ENCODE measurements around the gene SCAF11. TPM values are rescaled to one million over a fixed set of nuclear protein-coding genes. Genes with fewer than 3 reads are reported as not detected.
"Not testable (repeated sequence)": the region's sequence is repeated elsewhere in the genome, so short reads cannot be mapped to it uniquely, and the experiment has no call there.

Gene SCAF11, protein sequence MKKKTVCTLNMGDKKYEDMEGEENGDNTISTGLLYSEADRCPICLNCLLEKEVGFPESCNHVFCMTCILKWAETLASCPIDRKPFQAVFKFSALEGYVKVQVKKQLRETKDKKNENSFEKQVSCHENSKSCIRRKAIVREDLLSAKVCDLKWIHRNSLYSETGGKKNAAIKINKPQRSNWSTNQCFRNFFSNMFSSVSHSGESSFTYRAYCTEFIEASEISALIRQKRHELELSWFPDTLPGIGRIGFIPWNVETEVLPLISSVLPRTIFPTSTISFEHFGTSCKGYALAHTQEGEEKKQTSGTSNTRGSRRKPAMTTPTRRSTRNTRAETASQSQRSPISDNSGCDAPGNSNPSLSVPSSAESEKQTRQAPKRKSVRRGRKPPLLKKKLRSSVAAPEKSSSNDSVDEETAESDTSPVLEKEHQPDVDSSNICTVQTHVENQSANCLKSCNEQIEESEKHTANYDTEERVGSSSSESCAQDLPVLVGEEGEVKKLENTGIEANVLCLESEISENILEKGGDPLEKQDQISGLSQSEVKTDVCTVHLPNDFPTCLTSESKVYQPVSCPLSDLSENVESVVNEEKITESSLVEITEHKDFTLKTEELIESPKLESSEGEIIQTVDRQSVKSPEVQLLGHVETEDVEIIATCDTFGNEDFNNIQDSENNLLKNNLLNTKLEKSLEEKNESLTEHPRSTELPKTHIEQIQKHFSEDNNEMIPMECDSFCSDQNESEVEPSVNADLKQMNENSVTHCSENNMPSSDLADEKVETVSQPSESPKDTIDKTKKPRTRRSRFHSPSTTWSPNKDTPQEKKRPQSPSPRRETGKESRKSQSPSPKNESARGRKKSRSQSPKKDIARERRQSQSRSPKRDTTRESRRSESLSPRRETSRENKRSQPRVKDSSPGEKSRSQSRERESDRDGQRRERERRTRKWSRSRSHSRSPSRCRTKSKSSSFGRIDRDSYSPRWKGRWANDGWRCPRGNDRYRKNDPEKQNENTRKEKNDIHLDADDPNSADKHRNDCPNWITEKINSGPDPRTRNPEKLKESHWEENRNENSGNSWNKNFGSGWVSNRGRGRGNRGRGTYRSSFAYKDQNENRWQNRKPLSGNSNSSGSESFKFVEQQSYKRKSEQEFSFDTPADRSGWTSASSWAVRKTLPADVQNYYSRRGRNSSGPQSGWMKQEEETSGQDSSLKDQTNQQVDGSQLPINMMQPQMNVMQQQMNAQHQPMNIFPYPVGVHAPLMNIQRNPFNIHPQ (N-terminal part only)
- 100 to 1,000 TPM; 107 to 114 TPM for total RNA-seq

GRCh38 chr12:45990468-45991283, at the start of gene SCAF11:
TSS of gene SCAF11 (minus strand) at chr12:45990574. CDS start at chr12:45964167, 26,407 bp downstream.
- ChIA-PET CTCF (interaction anchor here (0.7 to 2.0 kb wide), 5 partner anchors 12 to 279 kb away, joined by 3 to 7 read pairs (median 4); partner anchors contain the start of gene SLC38A1), POLR2A (interaction anchor here (0.6 to 1.7 kb wide), 12 partner anchors 62 to 805 kb away, joined by 3 to 15 read pairs (median 4); partner anchors contain the start of gene SLC38A1)

DNA sequence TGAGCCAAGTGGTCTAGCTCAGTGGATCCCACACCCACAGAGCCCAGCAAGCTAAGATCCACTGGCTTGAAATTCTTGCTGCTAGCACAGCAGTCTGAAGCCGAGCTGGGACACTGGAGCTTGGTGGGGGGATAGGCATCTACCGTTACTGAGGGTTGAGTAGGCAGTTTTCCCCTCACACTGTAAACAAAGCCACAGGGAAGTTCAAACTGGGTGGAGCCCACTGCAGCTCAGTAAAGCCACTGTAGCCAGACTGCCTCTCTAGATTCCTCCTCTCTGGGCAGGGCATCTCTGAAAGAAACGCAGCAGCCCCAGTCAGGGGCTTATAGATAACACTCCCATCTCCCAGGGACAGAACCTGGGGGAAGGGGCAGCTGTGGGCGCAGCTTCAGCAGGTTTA, 46.7 kb upstream of the SCAF11 start:
- CTCF ChIA-PET = not testable (repeated sequence)

GRCh38 chr12:46027172-46027571, 36.8 kb upstream of the SCAF11 start:
- POLR2A ChIA-PET = no interaction called here
- CTCF ChIA-PET = no interaction called here

More for the DNA sequence above, 46.7 kb upstream of the SCAF11 start:
- POLR2A ChIA-PET = not testable (repeated sequence)

- ChIA-PET CTCF (no interaction called here), POLR2A (no interaction called here)
These were observed 33.7 kb upstream of the SCAF11 start for GRCh38 chr12:46024099-46024498.

- CTCF ChIA-PET = no interaction called here
- POLR2A ChIA-PET = no interaction called here
These were observed 30.4 kb upstream of the SCAF11 start for GRCh38 chr12:46020768-46021167.

DNA sequence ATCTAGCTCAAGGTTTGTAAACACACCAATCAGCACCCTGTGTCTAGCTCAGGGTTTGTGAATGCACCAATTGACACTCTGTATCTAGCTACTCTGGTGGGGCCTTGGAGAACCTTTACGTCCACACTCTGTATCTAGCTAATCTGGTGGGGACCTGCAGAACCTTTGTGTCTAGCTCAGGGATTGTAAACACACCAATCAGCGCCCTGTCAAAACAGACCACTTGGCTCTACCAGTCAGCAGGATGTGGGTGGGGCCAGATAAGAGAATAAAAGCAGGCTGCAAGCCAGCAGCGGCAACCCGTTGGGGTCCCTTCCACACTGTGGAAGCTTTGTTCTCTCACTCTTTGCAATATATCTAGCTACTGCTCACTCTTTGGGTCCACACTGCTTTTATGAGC, 28.3 kb upstream of the SCAF11 start:
- POLR2A ChIA-PET, CTCF ChIA-PET: not testable (repeated sequence)

DNA sequence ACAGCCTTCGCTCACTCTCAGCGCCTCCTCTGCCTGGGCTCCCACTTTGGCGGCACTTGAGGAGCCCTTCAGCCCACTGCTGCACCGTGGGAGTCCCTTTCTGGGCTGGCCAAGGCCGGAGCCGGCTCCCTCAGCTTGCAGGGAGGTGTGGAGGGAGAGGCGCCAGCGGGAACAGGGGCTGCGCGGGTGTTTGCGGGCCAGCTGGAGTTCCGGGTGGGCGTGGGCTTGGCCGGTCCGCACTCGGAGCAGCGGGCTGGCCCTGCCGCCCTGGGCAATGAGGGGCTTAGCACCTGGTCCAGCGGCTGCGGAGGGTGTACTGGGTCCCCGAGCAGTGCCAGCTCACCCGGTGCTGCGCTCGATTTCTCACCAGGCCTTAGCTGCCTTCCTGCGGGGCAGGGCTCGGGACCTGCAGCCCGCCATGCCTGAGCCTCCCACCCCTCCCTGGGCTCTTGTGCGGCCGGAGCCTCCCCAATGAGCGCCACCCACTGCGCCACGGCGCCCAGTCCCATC, 27.5 kb upstream of the SCAF11 start:
- CTCF ChIA-PET = interaction anchor here (0.6 kb wide), 1 partner anchor 8 kb away, joined by 4 read pairs; no protein-coding TSS in a partner anchor
- POLR2A ChIA-PET = not testable (repeated sequence)

- CTCF ChIA-PET = interaction anchor here (1.7 kb wide), 1 partner anchor 14 kb away, joined by 7 read pairs; no protein-coding TSS in a partner anchor
- POLR2A ChIA-PET = no interaction called here
These were observed 15.4 kb upstream of the SCAF11 start for GRCh38 chr12:46005823-46006222.

GRCh38 chr12:46005151-46005797, 14.9 kb upstream of the SCAF11 start:
- POLR2A ChIA-PET = no interaction called here
- CTCF ChIA-PET = interaction anchor here (1.7 kb wide), 1 partner anchor 14 kb away, joined by 7 read pairs; no protein-coding TSS in a partner anchor

DNA sequence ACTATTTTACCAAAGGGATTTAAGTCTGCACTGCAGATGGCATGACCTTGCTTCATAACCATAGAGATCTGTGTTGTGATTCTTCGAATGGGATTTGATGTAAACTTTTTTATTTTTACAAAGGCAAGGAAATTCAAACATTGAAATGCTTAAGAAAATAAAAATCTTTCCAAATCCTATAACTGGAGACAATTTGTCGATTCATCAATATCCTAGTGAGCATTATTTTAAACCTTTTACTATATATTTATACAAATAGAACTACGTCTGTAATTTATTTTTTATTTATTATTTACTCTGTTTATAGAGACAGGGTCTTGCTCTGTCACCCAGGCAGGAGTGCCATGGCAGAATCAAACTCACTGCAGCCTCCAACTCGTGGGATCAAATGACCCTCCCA, 14.3 kb upstream of the SCAF11 start:
- ChIA-PET POLR2A (no interaction called here), CTCF (no interaction called here)

DNA sequence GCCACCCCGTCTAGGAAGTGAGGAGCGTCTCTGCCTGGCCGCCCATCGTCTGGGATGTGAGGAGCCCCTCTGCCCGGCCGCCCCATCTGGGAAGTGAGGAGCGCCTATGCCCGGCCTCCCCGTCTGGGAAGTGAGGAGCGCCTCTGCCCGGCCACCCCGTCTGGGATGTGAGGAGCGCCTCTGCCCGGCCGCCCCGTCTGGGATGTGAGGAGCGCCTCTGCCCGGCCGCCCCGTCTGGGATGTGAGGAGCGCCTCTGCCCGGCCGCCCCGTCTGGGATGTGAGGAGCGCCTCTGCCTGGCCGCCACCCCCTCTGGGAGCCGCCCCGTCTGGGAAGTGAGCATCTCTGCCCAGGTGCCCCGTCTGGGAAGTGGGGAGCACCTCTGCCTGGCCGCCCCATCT, 9.7 kb upstream of the SCAF11 start:
- POLR2A ChIA-PET, CTCF ChIA-PET: not testable (repeated sequence)

DNA sequence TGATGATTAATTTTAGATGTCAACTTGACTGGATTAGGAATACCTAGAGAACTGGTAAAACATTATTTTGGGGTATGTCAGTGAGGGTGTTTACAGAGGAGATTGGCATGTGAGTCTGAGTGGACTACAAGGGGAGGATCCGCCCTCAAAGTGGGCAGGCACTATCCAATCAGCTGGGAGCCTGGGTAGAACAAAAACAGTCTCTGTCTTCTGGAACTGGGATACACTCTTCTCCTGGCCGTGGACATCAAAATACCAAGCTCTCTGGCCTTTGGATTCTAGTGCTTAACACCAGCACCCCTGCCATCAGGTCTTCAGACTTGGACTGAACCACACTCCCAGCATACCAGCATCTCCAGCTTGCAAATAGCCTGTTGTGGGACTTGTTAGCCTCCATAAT, 4.4 kb upstream of the SCAF11 start:
- POLR2A ChIA-PET = no interaction called here
- CTCF ChIA-PET = no interaction called here

DNA sequence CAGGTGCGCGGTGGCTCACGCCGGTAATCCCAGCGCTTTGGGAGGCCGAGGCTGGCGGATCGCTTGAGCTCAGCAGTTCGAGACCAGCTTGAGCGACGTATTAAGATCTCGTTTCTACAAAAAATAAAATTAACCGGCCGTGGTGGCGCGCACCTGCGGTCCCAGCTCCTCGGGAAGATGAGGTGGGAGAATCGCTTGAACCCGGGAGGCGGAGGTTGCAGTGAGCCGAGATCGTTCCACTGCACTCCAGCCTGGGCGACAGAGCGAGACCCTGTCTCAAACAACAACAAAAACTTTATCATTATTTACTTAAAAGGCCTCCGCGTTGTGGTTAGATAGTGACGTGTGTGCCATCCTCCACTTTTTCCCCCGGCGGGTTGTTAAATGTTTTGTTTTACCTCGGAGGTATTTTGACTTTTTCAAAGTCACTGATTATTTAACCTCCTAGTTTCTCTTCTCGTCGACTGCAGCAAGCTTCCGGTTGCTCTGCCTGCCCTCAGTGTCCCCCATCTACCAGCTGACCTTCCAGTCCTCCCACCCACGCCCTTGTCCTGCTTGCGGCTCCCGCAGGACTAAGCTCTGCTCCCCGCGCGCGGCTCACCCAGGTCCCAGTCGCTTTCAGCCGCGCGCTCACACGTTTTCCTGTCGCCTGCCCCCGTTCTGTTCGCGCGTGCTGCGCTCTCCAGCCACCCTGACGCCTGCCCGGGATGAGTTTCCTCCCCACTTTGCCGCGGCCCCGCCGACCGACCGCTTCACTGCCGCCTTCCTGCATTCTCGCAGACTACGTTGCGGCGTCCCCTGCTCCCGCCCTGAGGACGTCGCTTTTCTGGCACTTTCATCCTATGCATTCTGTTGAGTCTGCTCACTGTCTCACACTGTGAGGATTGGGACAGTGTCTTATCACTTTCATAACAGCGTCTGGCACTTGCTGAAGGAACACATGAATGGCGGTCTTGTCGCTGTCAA, 1.2 kb upstream of the SCAF11 start:
- ChIA-PET POLR2A (interaction anchor here (0.6 to 1.5 kb wide), 6 partner anchors 134 to 749 kb away, joined by 3 to 12 read pairs (median 4); no protein-coding TSS in a partner anchor), CTCF (interaction anchor here (0.7 to 2.0 kb wide), 5 partner anchors 11 to 278 kb away, joined by 3 to 7 read pairs (median 4); partner anchors contain the start of gene SLC38A1)

DNA sequence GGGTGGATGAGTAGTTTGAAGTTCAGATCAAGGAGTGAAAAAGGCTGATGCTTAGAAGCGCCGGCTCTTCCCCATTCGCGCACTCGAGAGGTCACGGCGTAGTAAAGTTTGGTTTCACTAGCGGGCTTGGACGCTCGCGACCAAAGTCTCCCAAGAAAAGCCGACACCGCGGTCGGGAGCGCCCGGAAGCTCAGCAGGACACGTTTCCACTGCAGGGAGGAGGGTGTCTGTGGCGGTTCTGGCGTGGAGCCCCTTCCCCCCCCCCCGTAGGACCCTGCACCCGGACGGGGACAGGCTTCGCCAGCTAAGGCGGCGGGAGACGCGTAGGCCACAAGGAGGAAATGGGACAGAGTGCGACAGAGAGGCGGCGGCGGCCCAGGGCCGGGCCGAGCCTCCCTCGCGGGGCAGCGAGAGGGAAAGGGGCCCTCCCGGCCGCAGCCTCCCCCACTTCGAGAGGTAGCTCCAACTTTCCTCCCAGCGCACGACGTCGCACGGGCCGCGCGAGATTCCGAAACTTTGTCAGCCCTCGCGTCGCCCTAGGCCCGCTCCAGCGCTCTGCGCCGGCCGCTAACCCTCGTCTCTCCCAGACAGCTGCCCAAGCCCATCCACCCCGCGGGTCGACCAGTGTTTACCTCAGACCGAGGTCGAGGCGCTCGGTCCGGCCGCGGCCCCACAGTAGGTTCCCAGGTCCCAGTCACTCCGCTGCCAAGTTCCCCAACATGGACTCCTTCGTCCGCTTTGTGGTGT, 480 bp downstream of the SCAF11 start:
- ChIA-PET CTCF (interaction anchor here (0.9 to 1.6 kb wide), 2 partner anchors 82 to 135 kb away, joined by 3 to 4 read pairs; no protein-coding TSS in a partner anchor), POLR2A (interaction anchor here (0.6 to 1.7 kb wide), 11 partner anchors 62 to 1113 kb away, joined by 3 to 15 read pairs (median 3); partner anchors contain the start of genes NELL2 and SLC38A1)

GRCh38 chr12:45989287-45989686, 1.1 kb downstream of the SCAF11 start:
- CTCF ChIA-PET = interaction anchor here (0.9 to 1.6 kb wide), 2 partner anchors 82 to 135 kb away, joined by 3 to 4 read pairs; no protein-coding TSS in a partner anchor
- POLR2A ChIA-PET = interaction anchor here (0.7 to 1.7 kb wide), 7 partner anchors 259 to 1113 kb away, joined by 3 to 15 read pairs (median 3); partner anchors contain the start of genes NELL2 and SLC38A1

- CTCF ChIA-PET = no interaction called here
- POLR2A ChIA-PET = interaction anchor here (0.8 to 1.3 kb wide), 2 partner anchors 260 to 282 kb away, joined by 3 read pairs; no protein-coding TSS in a partner anchor
These were observed 2.1 kb downstream of the SCAF11 start for GRCh38 chr12:45988264-45988663.

All from activated CD8-positive, alpha-beta memory T cell treated with anti-CD3 and anti-CD28 coated beads for 36 hours (primary cell).